GM21619 (cell line): Measurements from ENCODE around the gene NDST3.
A peak's percentile ranks its signal among the peaks of the same experiment; 100 is the strongest.
"Not testable (repeated sequence)": the region's sequence is repeated elsewhere in the genome, so short reads cannot be mapped to it uniquely, and the experiment has no call there.

ENCODE experiments used
- ATAC-seq: cut with Tn5 transposase; IDR thresholded peaks from one replicate; pipeline ENCODE4 v1.9.1; 2021; ENCODE audit not compliant: unreplicated experiment

The NDST3 gene

GRCh38 chr4:118265312-118266144, 231.2 kb downstream of the NDST3 start:
- ATAC-seq: no peak

GRCh38 chr4:118266145-118266496, 231.8 kb downstream of the NDST3 start:
- ATAC-seq: not testable (repeated sequence)

GRCh38 chr4:118268780-118269179, 234.5 kb downstream of the NDST3 start:
- ATAC-seq: no peak

GRCh38 chr4:118270492-118270891, 236.2 kb downstream of the NDST3 start:
- ATAC-seq: peak; percentile 70

- ATAC-seq: no peak
Observed at GRCh38 chr4:118271788-118272187, 237.5 kb downstream of the NDST3 start.

GRCh38 chr4:118273642-118274041, 239.4 kb downstream of the NDST3 start:
- ATAC-seq: no peak

- ATAC-seq: no peak
Observed at GRCh38 chr4:118276580-118276979, 242.3 kb downstream of the NDST3 start.

GRCh38 chr4:118277243-118277642, 243.0 kb downstream of the NDST3 start:
- no peak for ATAC-seq

- ATAC-seq: peak; percentile 86
Observed at GRCh38 chr4:118278473-118279274, 244.4 kb downstream of the NDST3 start.

GRCh38 chr4:118279328-118279727, 245.0 kb downstream of the NDST3 start:
- ATAC-seq: no peak

- no peak for ATAC-seq
Observed at GRCh38 chr4:118279920-118280432, 245.7 kb downstream of the NDST3 start.

GRCh38 chr4:118280501-118281218, 246.4 kb downstream of the NDST3 start:
- peak; percentile 25 for ATAC-seq

- ATAC-seq: no peak
Observed at GRCh38 chr4:118281611-118282442, 247.5 kb downstream of the NDST3 start.

- ATAC-seq: no peak
Observed at GRCh38 chr4:118282692-118283091, 248.4 kb downstream of the NDST3 start.

GRCh38 chr4:118284169-118284568, 249.9 kb downstream of the NDST3 start:
- ATAC-seq: peak; percentile 50

- no peak for ATAC-seq
Observed at GRCh38 chr4:118285931-118286330, 251.6 kb downstream of the NDST3 start.

GRCh38 chr4:118286685-118287084, 252.4 kb downstream of the NDST3 start:
- ATAC-seq: no peak

- no peak for ATAC-seq
Observed at GRCh38 chr4:118287711-118288451, 253.6 kb downstream of the NDST3 start.

GRCh38 chr4:118289794-118290193, 255.5 kb downstream of the NDST3 start:
- ATAC-seq: no peak

- ATAC-seq: no peak
Observed at GRCh38 chr4:118290951-118291350, 256.7 kb downstream of the NDST3 start.
